Liver (tissue), 9 donors: Measurements from ENCODE around the gene IGF2. TPM values are rescaled to one million over a fixed set of nuclear protein-coding genes. Genes with fewer than 3 reads are reported as not detected.

Source experiments
- DNase-seq: peaks from one replicate; pipeline ENCODE4 v3.0.0-alpha.2; 2017; ENCODE audit warnings: low spot score
- H3K27ac ChIP-seq, 2 donors: one replicate each; pipeline ENCODE4 v1.7.0; 2013; ENCODE audit warnings: inconsistent platforms in 2 of 2, low read length in 2 of 2, control low read depth in 1 of 2, low read depth in 1 of 2, mild to moderate bottlenecking in 1 of 2
- H3K27me3 ChIP-seq, 4 donors: one replicate each; pipeline versions ENCODE4 v1.6.1 to v1.7.0; 2013; ENCODE audit warnings: low read length in 3 of 4, inconsistent platforms in 1 of 4, mild to moderate bottlenecking in 1 of 4, moderate library complexity in 1 of 4; ENCODE audit not compliant: control insufficient read depth in 4 of 4, insufficient read depth in 4 of 4
- H3K36me3 ChIP-seq, 4 donors: one replicate each; pipeline versions ENCODE4 v1.6.1 to v1.7.0; 2013; ENCODE audit warnings: low read length in 3 of 4, mild to moderate bottlenecking in 3 of 4, low read depth in 1 of 4, moderate library complexity in 1 of 4; ENCODE audit not compliant: control insufficient read depth in 4 of 4, insufficient read depth in 3 of 4
- H3K4me1 ChIP-seq, 4 donors: one replicate each; pipeline versions ENCODE4 v1.6.1 to v1.7.0; 2013; ENCODE audit warnings: low read length in 3 of 4, mild to moderate bottlenecking in 3 of 4, moderate library complexity in 1 of 4; ENCODE audit not compliant: control insufficient read depth in 4 of 4, insufficient read depth in 4 of 4
- H3K4me3 ChIP-seq, 3 donors: one replicate each; pipeline versions ENCODE4 v1.6.1 to v1.7.0; 2013; ENCODE audit warnings: low read length in 3 of 3, control low read depth in 1 of 3, low read depth in 1 of 3, mild to moderate bottlenecking in 1 of 3
- H3K9ac ChIP-seq, 2 donors: one replicate each; pipeline ENCODE4 v1.7.0; 2013; ENCODE audit warnings: low read length in 2 of 2, mild to moderate bottlenecking in 2 of 2, moderate library complexity in 2 of 2, control low read depth in 1 of 2, low read depth in 1 of 2
- H3K9me3 ChIP-seq, 4 donors: one replicate each; pipeline versions ENCODE4 v1.6.1 to v1.7.0; 2013; ENCODE audit warnings: low read length in 3 of 4; ENCODE audit not compliant: control insufficient read depth in 4 of 4
- ATF3 ChIP-seq: IDR thresholded peaks from 2 replicates; pipeline ENCODE4 v1.6.1; 2016; ENCODE audit warnings: antibody characterized with exemption
- EGR1 ChIP-seq, 2 donors: IDR thresholded peaks; 2 replicates each; pipeline ENCODE4 v1.6.1; 2016 to 2018; ENCODE audit warnings: antibody characterized with exemption in 2 of 2, low read depth in 2 of 2
- FOXA1 ChIP-seq: IDR thresholded peaks from 2 replicates; pipeline ENCODE4 v1.6.1; 2016; ENCODE audit warnings: antibody characterized with exemption
- FOXA2 ChIP-seq: IDR thresholded peaks from 2 replicates; pipeline ENCODE4 v1.6.1; 2016; ENCODE audit warnings: antibody characterized with exemption
- GABPA ChIP-seq, 2 donors: IDR thresholded peaks in 1 of 2; conservative IDR thresholded peaks in 1 of 2; 2 replicates each; pipeline ENCODE4 v1.6.1; 2016; ENCODE audit warnings: antibody characterized with exemption in 2 of 2, mild to moderate bottlenecking in 1 of 2, moderate library complexity in 1 of 2
- HNF4A ChIP-seq, 2 donors: conservative IDR thresholded peaks; 2 replicates each; pipeline ENCODE4 v1.6.1; 2016; ENCODE audit warnings: antibody characterized with exemption in 2 of 2, mild to moderate bottlenecking in 2 of 2
- HNF4G ChIP-seq: IDR thresholded peaks from 2 replicates; pipeline ENCODE4 v1.6.1; 2016; ENCODE audit warnings: antibody characterized with exemption
- NR2F2 ChIP-seq: IDR thresholded peaks from 2 replicates; pipeline ENCODE4 v1.6.1; 2016; ENCODE audit warnings: antibody characterized with exemption
- RAD21 ChIP-seq, 2 donors: IDR thresholded peaks; 2 replicates each; pipeline ENCODE4 v1.6.1; 2016; ENCODE audit warnings: antibody characterized with exemption in 2 of 2, mild to moderate bottlenecking in 2 of 2
- REST ChIP-seq: IDR thresholded peaks from 2 replicates; pipeline ENCODE4 v1.6.1; 2016; ENCODE audit warnings: antibody characterized with exemption, mild to moderate bottlenecking
- RXRA ChIP-seq, 2 donors: IDR thresholded peaks; 2 replicates each; pipeline ENCODE4 v1.6.1; 2017 to 2018; ENCODE audit warnings: antibody characterized with exemption in 2 of 2, mild to moderate bottlenecking in 1 of 2
- SP1 ChIP-seq: IDR thresholded peaks from 2 replicates; pipeline ENCODE4 v1.6.1; 2018; ENCODE audit warnings: antibody characterized with exemption, mild to moderate bottlenecking
- TAF1 ChIP-seq: conservative IDR thresholded peaks from 2 replicates; pipeline ENCODE4 v1.6.1; 2016; ENCODE audit warnings: antibody characterized with exemption, mild to moderate bottlenecking
- YY1 ChIP-seq: IDR thresholded peaks from 2 replicates; pipeline ENCODE4 v1.6.1; 2016; ENCODE audit warnings: antibody characterized with exemption, mild to moderate bottlenecking
- WGBS: extraction: QIAGEN DNeasy Blood & Tissue Kit; methylation state at CpG from one replicate; pipeline ENCODE4 v1.1.7; 2013; 5-methylcytosine and 5-hydroxymethylcytosine counted together
- polyA plus RNA-seq, 2 donors: library from polyadenylated mRNA; stranded (reverse) in 1 of 2; unstranded in 1 of 2; fragments of 200-250 nt in 1 of 2; fragments of >200 nt in 1 of 2; fragmentation: Nextera tagmentation in 1 of 2; extraction: Ambion mirVana in 1 of 2; gene quantifications; one replicate each; pipeline versions ENCODE4 v1.2.1 to v1.2.3, GENCODE V29; 2013 to 2015
- total RNA-seq, 2 donors: library from RNA; depleted of rRNA; stranded (reverse); fragments of >200 nt; gene quantifications; one replicate each; pipeline ENCODE4 v1.2.3, GENCODE V29; 2014
- TF ChIP-seq, protein P1 (sequence below): IDR thresholded peaks from 2 replicates; pipeline ENCODE4 v1.6.1; 2016; ENCODE audit warnings: antibody characterized with exemption
- donor health status: healthy.
- donor health status: healthy.
- donor health status: healthy.
- donor health status: healthy.
- donor health status: healthy.

Gene IGF2
- total and polyA plus RNA-seq, 4 donors, result 70.5 to 1,440 (median 192) TPM

GRCh38 chr11:2163428-2163978, 24.3 kb upstream of the IGF2 start:
- DNase-seq, result no peak
- Histone ChIP-seq H3K4me1 (peaks cover 5 to 69% (median 30%) of the 10 kb centered on the region in 4 donors), H3K9me3 (no peaks in the 10 kb centered on the region), H3K36me3 (no peaks in the 10 kb centered on the region), H3K4me3 (no peak overlapping the region), H3K9ac (no peak overlapping the region), H3K27me3 (no peaks in the 10 kb centered on the region), H3K27ac (no peak overlapping the region)
- TF ChIP-seq FOXA2, result no peak
- TF ChIP-seq GABPA (IDR thresholded peaks at IDR 0.05 in 1 of 2, conservative IDR thresholded peaks at IDR 0.05 in 1 of 2), result no peak
- TF ChIP-seq NR2F2, result no peak
- TF ChIP-seq RXRA (IDR thresholded peaks at IDR 0.05), result no peak
- no peak for TF ChIP-seq HNF4A (conservative IDR thresholded peaks at IDR 0.05)
- no peak for TF ChIP-seq TAF1
- TF ChIP-seq REST, result no peak
- TF ChIP-seq SP1, result no peak
- no peak for TF ChIP-seq HNF4G
- 87% methylated on average over 12 of the region's 12 CpGs for WGBS

- TF ChIP-seq REST (no peak), RAD21 (IDR thresholded peaks at IDR 0.05) (no peak), NR2F2 (no peak), FOXA2 (no peak), GABPA (IDR thresholded peaks at IDR 0.05 in 1 of 2, conservative IDR thresholded peaks at IDR 0.05 in 1 of 2) (no peak), ATF3 (no peak), FOXA1 (no peak), YY1 (no peak), TAF1 (no peak), HNF4A (conservative IDR thresholded peaks at IDR 0.05) (no peak), EGR1 (IDR thresholded peaks at IDR 0.05; ENCODE audit: low read depth in 2 of 2) (no peak), SP1 (no peak), RXRA (IDR thresholded peaks at IDR 0.05) (no peak)
- TF ChIP-seq, protein P1, sequence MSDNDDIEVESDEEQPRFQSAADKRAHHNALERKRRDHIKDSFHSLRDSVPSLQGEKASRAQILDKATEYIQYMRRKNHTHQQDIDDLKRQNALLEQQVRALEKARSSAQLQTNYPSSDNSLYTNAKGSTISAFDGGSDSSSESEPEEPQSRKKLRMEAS, result no peak
- Histone ChIP-seq H3K36me3 (no peaks in the 10 kb centered on the region), H3K9ac (no peak within 1 kb of the TSS), H3K27ac (no peak within 1 kb of the TSS), H3K4me3 (no peak within 1 kb of the TSS), H3K9me3 (no peaks in the 10 kb centered on the region), H3K27me3 (no peaks in the 10 kb centered on the region), H3K4me1 (peaks cover 5 to 64% (median 32%) of the 10 kb centered on the region in 4 donors)
- DNase-seq, result no peak
- 89% methylated on average over 13 of the region's 13 CpGs for WGBS
Observed at GRCh38 chr11:2160736-2161259, 21.6 kb upstream of the IGF2 start, which contains the start of gene INS. INS (minus strand) TSS chr11:2161209; CDS start chr11:2160971, 238 bp downstream.
